BLaER1 (cell line): ENCODE results near the gene SRSF2.
A peak's percentile ranks its signal among the peaks of the same experiment; 100 is the strongest.

Source experiments
- H3K27ac ChIP-seq: shearing (Covaris generic); formaldehyde crosslinking; 2 replicates; pipeline ENCODE4 v1.8.1; 2022
- H3K27me3 ChIP-seq: shearing (Covaris generic); formaldehyde crosslinking; 2 replicates; pipeline ENCODE4 v1.8.1; 2022
- H3K36me3 ChIP-seq: shearing (Covaris generic); formaldehyde crosslinking; 2 replicates; pipeline ENCODE4 v1.8.1; 2022
- H3K4me1 ChIP-seq: shearing (Covaris generic); formaldehyde crosslinking; 2 replicates; pipeline ENCODE4 v1.8.1; 2022
- H3K4me2 ChIP-seq: shearing (Covaris generic); formaldehyde crosslinking; 2 replicates; pipeline ENCODE4 v1.8.1; 2022
- H3K4me3 ChIP-seq: shearing (Covaris generic); formaldehyde crosslinking; 2 replicates; pipeline ENCODE4 v1.8.1; 2022
- H3K9ac ChIP-seq: shearing (Covaris generic); formaldehyde crosslinking; 2 replicates; pipeline ENCODE4 v1.8.1; 2022
- H3K9me3 ChIP-seq: shearing (Covaris generic); formaldehyde crosslinking; 2 replicates; pipeline ENCODE4 v1.8.1; 2022
- H4K20me1 ChIP-seq: shearing (Covaris generic); formaldehyde crosslinking; 2 replicates; pipeline ENCODE4 v1.8.1; 2022
- Cebpa-rat ChIP-seq: shearing (Covaris generic); IDR thresholded peaks from 2 replicates; pipeline ENCODE4 v1.8.1; 2022

The SRSF2 gene

GRCh38 chr17:76709077-76709950 lies 27.8 kb downstream of the SRSF2 start:
- H3K27ac ChIP-seq = peak overlapping the region; percentile 83
- H3K27me3 ChIP-seq = no peaks in the 10 kb centered on the region
- TF ChIP-seq Cebpa-rat = no peak
- peak overlapping the region; percentile 98 for H3K4me2 ChIP-seq
- peaks cover 27% of the 10 kb centered on the region for H3K36me3 ChIP-seq
- H3K4me1 ChIP-seq = peaks cover 83% of the 10 kb centered on the region
- H3K9me3 ChIP-seq = no peaks in the 10 kb centered on the region
- H4K20me1 ChIP-seq = peaks cover 14% of the 10 kb centered on the region
- peak overlapping the region; percentile 76 for H3K4me3 ChIP-seq
- H3K9ac ChIP-seq = peak overlapping the region; percentile 81

GRCh38 chr17:76707985-76708807 lies 28.9 kb downstream of the SRSF2 start:
- Histone ChIP-seq H3K4me1 (peaks cover 86% of the 10 kb centered on the region), H3K36me3 (peaks cover 17% of the 10 kb centered on the region; the same call in 1 of the 2 replicates), H3K9me3 (no peaks in the 10 kb centered on the region), H3K4me2 (peak overlapping the region; percentile 98), H4K20me1 (peaks cover 14% of the 10 kb centered on the region), H3K9ac (peak overlapping the region; percentile 81), H3K4me3 (peak overlapping the region; percentile 76; the same call in 1 of the 2 replicates), H3K27me3 (no peaks in the 10 kb centered on the region), H3K27ac (peak overlapping the region; percentile 63)
- TF ChIP-seq Cebpa-rat = no peak

- H3K27ac ChIP-seq = no peak overlapping the region
- H3K4me3 ChIP-seq = no peak overlapping the region
- H4K20me1 ChIP-seq = peaks cover 14% of the 10 kb centered on the region
- H3K9ac ChIP-seq = no peak overlapping the region
- H3K4me2 ChIP-seq = 0 out of 2 replicates have a peak overlapping the region, but pooled peaks have one; percentile 98
- no peaks in the 10 kb centered on the region for H3K9me3 ChIP-seq
- peaks cover 88% of the 10 kb centered on the region for H3K4me1 ChIP-seq
- TF ChIP-seq Cebpa-rat = no peak
- no peaks in the 10 kb centered on the region for H3K27me3 ChIP-seq
- H3K36me3 ChIP-seq = peaks cover 9% of the 10 kb centered on the region; the same call in 1 of the 2 replicates
These were observed 30.3 kb downstream of the SRSF2 start for GRCh38 chr17:76706817-76707216.

DNA sequence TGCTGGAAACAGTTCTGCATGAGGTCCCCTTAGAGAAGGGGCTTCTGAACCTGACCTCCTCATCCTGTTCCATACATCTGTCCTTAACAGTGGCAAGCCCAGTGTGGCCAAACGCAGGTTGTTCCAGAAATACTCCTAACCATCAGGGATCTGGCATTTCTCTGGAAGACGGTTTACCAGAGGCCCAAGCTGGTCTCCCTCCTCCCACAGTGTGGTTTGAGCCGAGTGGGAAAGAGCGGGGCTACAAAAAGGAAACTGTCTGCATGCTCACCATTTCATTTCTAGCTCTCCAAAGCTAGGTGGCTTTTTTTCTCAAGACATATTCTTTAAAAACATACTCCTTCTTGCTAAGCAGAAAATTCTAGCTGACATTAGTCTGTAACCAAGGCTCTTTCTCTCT lies 32.3 kb downstream of the SRSF2 start:
- peaks cover 95% of the 10 kb centered on the region for H3K4me1 ChIP-seq
- H4K20me1 ChIP-seq = peaks cover 14% of the 10 kb centered on the region
- H3K4me3 ChIP-seq = no peak overlapping the region
- no peak overlapping the region for H3K9ac ChIP-seq
- peak overlapping the region; percentile 1; the same call in 1 of the 2 replicates for H3K27ac ChIP-seq
- peaks cover 9% of the 10 kb centered on the region; the same call in 1 of the 2 replicates for H3K36me3 ChIP-seq
- no peaks in the 10 kb centered on the region for H3K9me3 ChIP-seq
- peak overlapping the region; percentile 56 for H3K4me2 ChIP-seq
- no peak for TF ChIP-seq Cebpa-rat
- H3K27me3 ChIP-seq = no peaks in the 10 kb centered on the region

DNA sequence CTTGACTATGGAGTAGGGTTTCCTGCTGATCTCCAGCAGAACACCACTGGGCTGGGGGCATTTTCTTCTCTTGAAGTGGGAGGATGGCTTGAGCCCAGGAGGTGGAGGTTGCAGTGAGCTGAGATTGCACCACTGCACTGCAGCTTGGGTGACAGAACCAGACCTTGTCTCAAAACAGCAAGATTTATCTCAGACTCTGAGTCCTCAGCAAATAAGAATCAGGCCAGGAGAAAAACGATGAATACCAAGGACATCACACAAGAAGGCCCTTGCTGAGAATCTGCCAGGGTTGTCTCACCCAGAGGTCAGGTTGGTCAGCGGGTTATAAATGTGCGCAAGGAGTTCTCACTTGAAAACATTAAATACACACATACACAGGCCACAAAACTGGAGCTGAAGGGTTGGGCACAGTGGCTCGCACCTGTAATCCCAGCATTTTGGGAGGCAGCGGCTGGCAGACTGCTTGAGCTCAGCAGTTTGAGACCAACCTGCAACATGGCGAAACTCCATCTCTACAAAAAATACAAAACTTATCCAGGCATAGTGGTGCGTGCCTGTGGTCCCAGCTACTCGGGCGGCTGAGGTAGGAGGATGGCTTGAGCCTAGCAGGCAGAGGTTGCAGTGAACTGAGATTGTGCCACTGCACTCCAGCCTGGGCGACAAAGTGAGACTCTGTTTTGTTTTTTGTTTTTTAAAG lies 34.0 kb downstream of the SRSF2 start:
- H4K20me1 ChIP-seq = peaks cover 1% of the 10 kb centered on the region; the same call in 1 of the 2 replicates
- peak overlapping the region; percentile 95 for H3K4me2 ChIP-seq
- peak overlapping the region; percentile 22; the same call in 1 of the 2 replicates for H3K4me3 ChIP-seq
- H3K27ac ChIP-seq = peak overlapping the region; percentile 93
- no peak for TF ChIP-seq Cebpa-rat
- no peaks in the 10 kb centered on the region for H3K9me3 ChIP-seq
- peak overlapping the region; percentile 67 for H3K9ac ChIP-seq
- H3K36me3 ChIP-seq = peaks cover 9% of the 10 kb centered on the region; the same call in 1 of the 2 replicates
- peaks cover 95% of the 10 kb centered on the region for H3K4me1 ChIP-seq
- H3K27me3 ChIP-seq = no peaks in the 10 kb centered on the region

GRCh38 chr17:76702076-76702475 lies 35.1 kb downstream of the SRSF2 start:
- Histone ChIP-seq H3K9me3 (no peaks in the 10 kb centered on the region), H3K27ac (peak overlapping the region; percentile 93), H3K36me3 (peaks cover 9% of the 10 kb centered on the region; the same call in 1 of the 2 replicates), H3K4me1 (peaks cover 95% of the 10 kb centered on the region), H3K4me3 (no peak overlapping the region), H3K4me2 (peak overlapping the region; percentile 95), H3K27me3 (no peaks in the 10 kb centered on the region), H3K9ac (peak overlapping the region; percentile 83; the same call in 1 of the 2 replicates), H4K20me1 (no peaks in the 10 kb centered on the region)
- TF ChIP-seq Cebpa-rat = no peak

- Histone ChIP-seq H3K9ac (peak overlapping the region; percentile 83), H3K4me3 (peak overlapping the region; percentile 65), H3K4me1 (peaks cover 98% of the 10 kb centered on the region), H3K4me2 (peak overlapping the region; percentile 95), H3K9me3 (no peaks in the 10 kb centered on the region), H3K27me3 (no peaks in the 10 kb centered on the region), H4K20me1 (no peaks in the 10 kb centered on the region), H3K36me3 (peaks cover 8% of the 10 kb centered on the region; the same call in 1 of the 2 replicates), H3K27ac (peak overlapping the region; percentile 93)
- TF ChIP-seq Cebpa-rat = no peak
These were observed 35.6 kb downstream of the SRSF2 start for GRCh38 chr17:76701471-76701967.

GRCh38 chr17:76700617-76701470 lies 36.3 kb downstream of the SRSF2 start:
- H3K9me3 ChIP-seq = no peaks in the 10 kb centered on the region
- no peaks in the 10 kb centered on the region for H3K27me3 ChIP-seq
- peak overlapping the region; percentile 95 for H3K4me2 ChIP-seq
- peak overlapping the region; percentile 93 for H3K27ac ChIP-seq
- TF ChIP-seq Cebpa-rat = no peak
- H4K20me1 ChIP-seq = no peaks in the 10 kb centered on the region
- peaks cover 98% of the 10 kb centered on the region for H3K4me1 ChIP-seq
- H3K36me3 ChIP-seq = peaks cover 4% of the 10 kb centered on the region; the same call in 1 of the 2 replicates
- peak overlapping the region; percentile 83 for H3K9ac ChIP-seq
- peak overlapping the region; percentile 65 for H3K4me3 ChIP-seq
